Activated CD4-positive, CD25-positive, alpha-beta regulatory T cell treated with anti-CD3 and anti-CD28 coated beads, Interleukin-2, amount 50 U/mL, for 72 hours (primary cell): Measurements from ENCODE around the gene PRRG1.
"Not testable (repeated sequence)": the region's sequence is repeated elsewhere in the genome, so short reads cannot be mapped to it uniquely, and the experiment has no call there.

Experiments used
- DNase-seq: peaks from one replicate; pipeline ENCODE4 v3.0.0; 2021

Gene PRRG1

DNA sequence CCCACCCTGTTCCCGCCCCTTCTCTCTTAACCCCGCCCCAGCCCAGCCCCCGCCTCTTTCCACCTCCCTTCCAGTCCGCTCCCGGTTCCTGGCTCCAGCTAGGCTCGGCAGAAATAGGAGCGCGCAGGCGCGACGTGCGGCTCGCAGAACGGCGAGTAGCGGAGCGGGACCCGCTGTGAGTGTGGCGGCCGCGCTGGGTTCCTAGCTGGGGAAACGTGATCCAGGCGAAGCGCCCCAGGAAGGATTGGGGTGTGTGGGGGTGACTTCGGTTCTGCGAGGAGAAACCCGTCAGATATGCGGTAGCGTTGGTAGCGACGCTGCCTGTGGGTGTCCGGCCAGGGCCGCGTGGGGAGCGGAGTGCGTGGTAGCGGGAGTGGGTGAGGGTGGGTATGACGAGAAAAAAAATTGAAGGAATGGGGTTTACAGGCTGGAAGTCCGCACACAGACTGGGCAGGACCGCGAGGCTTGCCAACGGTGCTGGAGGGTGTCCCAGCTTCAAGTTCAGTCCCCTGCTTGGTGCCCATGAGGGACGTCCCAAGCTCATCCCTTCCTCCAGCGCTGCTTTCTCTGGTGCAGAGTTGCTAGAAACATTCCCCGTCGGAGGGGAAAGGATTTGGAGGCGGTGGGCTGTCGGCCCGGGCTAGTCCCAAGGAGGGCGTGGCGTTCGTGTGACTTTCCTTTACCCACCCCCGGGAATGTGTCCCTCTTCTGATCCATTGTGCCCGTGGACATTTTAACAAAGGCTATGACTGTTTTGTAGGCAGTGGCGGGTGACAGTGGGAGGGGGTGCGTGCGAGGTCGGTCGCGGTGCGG lies at the start of gene PRRG1:
PRRG1 (plus strand) TSS at position 144 of the 813 bp plus-strand sequence. CDS start 56,886 bp downstream, outside the sequence.
- no peak for DNase-seq

DNA sequence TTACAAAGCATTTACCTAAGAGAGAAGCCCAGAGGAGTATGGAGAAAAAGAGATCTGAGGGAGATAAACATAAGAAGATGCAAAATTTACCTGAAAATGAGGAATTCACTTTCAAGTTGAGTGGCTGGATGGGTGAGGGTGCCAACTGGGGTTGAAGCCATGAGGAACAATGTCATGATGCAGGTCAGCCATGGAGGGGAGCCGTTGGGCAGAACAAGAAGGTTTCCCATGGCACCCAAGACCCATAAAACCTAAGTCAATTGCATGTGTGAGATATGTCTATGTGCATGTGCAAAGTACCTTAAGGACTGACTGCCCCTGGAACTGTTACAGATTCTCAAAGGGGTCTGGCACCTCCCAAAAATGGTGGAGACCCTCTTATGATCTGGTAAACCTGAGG lies 46.6 kb upstream of the PRRG1 start:
- DNase-seq: no peak

DNA sequence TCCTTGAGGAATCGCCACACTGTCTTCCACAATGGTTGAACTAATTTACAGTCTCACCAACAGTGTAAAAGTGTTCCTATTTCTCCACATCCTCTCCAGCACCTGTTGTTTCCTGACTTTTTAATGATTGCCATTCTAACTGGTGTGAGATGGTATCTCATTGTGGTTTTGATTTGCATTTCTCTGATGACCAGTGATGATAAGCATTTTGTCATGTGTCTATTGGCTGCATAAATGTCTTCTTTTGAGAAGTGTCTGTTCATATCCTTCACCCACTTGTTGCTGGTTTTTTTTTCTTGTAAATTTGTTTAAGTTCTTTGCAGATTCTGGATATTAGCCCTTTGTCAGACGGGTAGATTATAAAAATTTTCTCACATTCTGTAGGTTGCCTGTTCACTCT lies 43.9 kb upstream of the PRRG1 start:
- not testable (repeated sequence) for DNase-seq

DNA sequence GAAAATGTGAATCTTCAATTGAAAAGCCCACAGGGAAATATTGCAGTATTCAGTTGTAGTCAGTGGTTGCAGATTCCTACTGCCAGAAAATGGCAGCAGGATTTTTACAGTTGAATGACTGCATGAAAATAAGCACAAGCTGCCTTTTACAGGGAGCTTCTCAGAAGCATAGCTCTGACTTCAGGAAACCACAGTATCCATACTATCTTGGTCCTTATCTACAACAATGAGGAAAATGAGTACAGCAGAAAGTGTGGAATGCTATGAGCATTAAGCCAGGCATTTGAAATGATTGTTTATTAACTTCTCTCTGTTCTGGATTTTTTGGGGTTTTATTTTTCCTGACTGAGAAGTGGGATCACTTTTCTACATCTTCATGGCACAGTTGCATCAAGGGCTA lies 34.6 kb upstream of the PRRG1 start:
- DNase-seq: no peak

DNA sequence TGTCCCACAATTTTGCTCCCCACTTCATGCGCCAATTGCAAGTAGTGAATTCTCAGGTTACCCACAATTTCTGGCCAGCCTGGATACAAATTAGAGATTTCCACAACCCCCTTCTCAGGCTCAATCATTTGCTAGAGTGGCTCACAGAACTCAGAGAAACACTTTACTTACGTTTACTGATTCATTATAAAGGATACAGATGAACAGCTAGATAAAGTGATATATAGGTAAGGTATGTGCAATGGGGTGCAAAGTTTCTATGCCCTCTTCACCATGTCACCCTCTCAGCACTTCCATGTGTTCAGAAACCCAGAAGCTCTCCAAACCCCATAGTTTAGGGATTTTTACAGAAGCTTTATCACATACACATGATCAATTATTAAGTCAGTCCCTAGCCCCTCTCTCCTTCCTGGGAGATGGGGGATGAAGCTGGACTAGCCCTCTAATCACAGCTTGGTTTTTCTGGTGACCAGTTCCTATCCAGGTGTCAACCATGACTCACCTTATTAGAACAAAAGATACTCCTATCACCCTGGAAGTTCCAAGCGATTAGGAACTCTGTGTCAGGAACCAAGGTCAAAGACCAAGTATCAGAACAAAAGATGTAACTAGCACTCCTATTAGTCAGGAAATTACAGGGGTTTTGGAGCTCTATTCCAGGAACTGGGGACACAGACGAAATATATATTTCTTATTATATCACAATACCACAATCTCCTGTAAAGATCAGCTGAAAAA lies 33.5 kb upstream of the PRRG1 start:
- no peak for DNase-seq

DNA sequence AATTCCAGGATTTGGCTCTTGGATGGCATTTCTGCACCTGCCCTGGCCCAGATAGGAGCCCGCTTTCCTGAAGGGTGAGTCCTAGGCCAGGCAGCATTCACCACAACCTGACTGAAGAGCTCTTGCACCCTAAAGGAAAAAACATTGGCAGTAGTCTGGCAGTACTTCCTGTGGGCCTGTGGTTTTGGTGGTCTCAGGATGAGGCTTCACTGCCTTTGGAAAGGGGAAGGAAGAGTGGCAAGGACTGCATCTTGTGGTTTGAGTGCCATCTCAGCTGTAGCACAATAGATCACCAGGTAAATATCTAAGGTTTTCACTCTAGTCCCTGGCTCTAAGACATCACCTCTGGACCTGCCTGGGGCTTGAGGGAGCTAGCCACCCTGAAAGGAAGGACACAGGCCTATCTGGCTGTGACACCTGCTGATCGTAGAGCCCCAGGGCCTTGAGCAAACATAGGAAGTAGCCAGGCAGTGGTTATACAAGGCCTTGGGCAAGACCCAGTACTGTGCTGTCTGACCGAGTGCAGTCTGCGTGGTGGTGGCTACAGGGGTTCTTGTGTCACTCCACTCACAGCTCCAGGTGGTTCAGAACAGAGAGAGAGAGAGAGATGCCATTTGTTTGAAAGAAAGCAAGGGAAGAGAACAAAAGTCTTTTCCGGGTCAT lies 28.5 kb upstream of the PRRG1 start:
- DNase-seq: no peak

DNA sequence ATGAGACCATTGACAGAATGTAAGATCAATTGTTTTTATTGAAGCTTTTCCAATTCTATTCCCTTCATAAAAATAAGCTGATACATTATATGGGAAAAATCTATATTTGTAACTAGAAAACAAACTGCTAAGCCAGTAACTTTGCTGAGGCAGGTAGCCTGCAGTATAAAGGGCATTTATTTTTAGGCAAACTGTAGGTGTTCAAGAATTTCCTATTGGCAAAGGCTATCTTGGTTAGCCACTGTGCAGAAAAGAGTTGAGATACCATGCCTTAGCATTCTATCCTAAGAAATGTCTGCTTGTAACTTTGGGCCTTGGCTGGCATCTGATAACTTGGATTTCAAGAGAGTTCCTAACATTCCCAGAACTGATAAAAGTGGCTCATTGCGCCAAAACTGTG lies 18.5 kb upstream of the PRRG1 start:
- no peak for DNase-seq

DNA sequence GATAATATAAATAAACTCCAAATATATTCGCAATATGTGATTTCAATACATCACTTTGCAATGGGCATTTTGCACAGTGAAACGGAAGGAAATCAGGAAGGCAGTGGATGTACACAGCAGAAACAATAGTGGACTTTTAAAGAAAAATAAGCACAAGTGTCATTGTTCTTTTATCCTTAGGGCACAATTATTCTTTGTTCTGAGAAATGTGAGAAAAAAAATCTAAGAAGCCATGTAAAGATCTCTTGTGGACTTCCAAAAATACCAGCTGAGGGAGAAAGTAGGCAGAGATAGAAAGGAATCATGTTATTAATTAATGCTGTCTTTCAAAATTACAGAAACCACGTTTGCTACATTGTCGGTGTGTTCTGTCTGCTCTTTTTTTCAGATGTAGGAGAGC lies 17.6 kb upstream of the PRRG1 start:
- DNase-seq: no peak

DNA sequence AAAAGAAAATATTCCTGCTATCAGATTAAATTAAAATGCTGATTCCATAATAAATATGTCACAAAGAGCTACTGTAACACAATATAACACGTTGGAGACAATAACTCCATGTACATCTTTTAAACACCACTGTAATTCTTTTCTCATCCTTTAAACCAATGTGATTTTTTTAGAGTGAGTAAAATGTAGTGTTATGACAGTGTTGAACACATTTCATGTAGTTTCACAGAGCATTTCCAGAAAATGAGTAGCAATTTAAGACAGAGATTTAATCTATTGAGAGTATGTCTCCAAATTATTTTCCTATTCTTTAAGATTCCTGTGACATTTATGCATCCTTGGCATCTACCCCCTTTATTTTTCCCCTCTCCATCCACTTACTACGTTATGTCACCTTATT lies 17.1 kb upstream of the PRRG1 start:
- DNase-seq: no peak

DNA sequence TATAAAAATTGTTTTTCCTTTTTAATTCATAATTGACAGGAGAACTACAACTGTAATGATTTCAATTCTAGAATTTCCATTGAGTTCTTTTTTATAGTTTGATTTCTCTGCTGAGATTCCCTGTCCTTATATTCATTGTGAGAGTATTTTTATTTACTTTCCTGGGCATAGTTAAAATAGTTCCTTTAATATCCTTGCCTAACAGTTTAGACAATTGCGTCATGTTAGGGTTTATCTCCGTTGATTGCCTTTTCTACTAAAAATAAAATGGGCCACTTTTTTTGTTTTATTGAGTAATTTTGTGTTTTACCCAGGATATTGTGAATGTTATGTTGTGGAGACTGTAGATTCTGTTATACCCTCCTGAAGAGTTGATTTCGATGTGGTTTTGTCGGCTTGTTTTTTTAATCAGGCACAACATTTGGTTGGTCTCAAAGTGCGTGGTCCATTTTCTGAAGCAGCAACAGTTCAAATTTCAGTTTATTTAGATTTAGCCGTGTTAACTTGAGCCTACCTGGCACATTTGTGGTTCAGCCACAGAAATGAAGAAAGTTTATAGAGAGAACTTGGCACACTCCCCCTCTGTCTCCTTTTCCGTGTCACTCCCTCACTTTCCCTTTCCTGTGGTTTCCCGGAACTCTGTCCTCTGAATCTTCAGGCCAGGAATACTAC lies 16.0 kb upstream of the PRRG1 start:
- no peak for DNase-seq

DNA sequence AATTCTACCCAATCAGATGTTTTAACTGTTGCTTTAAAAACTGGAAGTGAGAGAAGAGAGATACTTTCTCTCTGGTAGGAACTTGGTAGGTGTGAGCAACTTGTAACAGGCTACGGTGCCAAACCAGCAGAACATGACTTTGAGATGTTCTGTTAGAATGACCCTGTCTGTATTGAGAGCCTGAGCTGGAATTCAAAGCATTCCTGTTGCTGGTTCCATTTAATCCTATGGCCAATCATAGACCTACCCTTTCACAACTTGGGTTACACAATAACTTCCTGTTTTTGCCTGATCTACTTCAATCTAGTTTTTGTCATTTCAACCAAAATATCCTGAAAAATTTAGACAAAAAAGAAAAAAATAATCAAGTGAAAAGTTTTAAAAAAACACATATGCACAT lies 1.7 kb upstream of the PRRG1 start:
- DNase-seq: no peak

DNA sequence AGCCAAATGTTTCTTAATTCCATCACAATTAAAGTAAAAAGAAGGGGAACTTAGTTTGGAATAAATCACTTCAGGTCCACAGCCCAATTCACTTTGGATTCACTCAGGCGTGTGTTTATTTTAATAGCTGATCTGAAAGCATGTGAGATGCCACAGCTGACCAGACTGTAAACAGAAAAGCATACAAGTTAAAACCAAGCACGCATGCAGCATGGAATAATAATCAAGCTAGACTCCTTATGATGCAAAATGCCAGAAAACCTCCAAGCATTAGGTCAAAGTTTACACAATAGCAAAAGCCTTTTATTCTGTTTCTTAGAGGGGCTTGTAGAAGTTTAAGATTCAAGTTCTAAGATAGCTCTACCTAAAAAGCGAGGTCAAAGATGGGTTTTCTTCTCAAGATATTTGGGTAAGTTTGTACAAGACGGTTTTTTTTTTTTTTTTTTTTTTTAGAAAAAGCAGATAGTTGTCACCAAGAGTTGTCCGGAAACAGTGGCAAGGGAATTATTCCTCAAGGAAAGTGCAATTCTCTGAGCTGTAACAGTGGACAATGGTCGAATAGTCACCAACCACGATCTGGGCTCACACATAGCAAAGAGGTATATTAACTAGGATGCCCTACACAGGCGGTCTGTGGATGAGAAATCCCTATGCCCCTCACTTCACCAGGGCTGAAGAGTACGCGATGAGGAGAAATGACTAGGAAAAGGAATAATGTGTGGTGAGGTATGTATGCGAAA lies 763 bp upstream of the PRRG1 start:
- DNase-seq: no peak

DNA sequence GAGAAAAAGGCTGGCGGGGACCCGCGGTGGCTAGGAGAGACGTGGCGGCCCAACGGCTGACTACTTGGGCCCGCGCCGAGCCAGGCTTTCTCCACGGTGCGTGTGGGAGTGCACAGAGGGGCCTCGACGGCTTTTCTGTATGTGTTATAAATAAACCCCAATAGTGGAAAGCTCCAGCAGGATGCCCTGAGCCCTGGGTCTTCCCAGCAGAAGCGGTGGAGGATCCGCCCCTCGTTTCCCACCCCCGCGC lies 268 bp upstream of the PRRG1 start:
- no peak for DNase-seq

DNA sequence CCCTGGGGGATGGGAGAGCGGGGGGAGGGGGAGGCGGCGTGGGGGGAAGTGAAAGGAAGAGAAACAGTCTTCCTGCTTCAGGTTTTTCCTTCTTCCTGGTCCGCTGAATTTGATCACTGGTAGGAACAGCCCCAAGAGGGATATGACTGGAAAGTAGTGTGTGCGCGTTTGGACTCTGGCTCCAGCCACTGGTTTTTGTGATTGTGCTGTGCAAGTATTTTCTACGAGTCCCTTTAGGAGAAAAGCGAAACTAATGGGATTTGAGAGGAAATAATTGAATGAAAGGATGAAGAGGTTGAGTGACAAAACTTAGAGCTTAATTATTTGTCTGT lies 836 bp downstream of the PRRG1 start:
- DNase-seq: no peak

DNA sequence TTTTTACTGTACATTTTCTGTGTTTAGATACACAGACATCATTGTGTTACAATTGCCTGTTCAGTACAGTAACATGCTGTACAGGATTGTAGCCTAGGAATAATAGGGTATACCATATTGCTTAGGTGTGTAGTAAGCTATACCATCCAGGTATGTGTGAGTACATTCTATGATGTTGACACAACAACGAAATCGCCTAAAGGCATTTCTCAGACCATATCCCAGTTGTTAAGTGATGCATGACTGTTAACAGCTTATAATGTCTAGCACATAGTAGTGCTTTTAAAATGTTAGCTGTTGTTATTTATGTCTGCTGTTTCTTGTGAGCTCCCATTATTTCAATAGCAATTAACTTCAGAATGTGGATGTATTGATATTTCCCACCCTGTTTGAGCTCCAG lies 4.5 kb downstream of the PRRG1 start:
- DNase-seq: no peak

DNA sequence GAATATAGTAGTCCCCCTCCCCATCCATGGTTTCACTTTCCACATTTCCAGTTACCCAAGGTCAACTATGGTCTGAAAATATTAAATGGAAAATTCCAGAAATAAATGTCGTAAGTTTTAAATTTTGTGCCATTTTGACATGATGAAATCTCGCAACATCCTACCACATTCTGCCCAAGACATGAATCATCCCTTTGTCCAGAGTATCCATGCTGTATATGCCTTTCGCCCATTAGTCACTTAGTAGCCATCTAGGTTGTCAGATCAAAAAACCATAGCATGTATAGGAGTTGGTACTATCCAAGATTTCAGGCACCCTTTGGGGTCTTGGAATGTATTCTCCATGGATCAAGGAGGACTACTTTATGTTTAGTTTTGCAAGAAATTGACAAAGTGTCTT lies 8.3 kb downstream of the PRRG1 start:
- no peak for DNase-seq

DNA sequence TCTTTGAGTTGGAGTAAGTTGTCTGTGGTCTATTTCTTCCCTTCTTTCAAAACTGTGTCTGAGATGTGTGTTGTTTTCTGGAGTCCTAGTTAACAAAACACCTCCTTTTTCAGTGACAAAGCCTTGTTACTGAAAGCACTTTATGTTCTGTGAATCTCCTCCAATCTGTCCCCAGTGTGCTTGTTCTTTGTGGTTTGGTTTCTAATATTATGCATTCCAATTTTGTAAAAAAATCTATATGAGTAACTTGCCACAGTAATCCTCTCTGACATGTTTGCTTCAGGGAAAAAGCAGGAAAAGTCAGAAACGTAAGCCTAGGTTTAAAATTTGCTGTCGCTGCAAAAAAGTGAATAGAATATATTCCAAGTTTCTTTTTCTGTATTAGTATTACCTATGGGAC lies 12.4 kb downstream of the PRRG1 start:
- DNase-seq: no peak

DNA sequence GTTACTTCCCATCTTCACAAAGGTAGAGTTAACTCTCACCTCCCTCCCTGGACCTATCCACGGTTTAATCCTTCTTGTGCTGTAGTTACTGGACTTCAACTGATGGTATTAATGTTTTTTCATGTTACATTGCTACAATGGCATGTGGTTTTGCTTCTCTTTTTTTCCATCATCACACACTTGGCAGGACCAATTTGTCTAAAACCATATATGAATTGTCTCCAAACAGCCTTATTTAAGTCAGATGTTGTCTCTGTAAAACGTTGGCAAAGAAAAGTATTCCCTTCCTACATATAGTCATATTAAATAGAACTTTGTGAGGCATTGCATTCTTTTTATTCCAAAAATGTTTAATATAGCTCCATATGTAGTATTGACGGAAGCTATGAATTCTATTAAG lies 15.5 kb downstream of the PRRG1 start:
- no peak for DNase-seq

DNA sequence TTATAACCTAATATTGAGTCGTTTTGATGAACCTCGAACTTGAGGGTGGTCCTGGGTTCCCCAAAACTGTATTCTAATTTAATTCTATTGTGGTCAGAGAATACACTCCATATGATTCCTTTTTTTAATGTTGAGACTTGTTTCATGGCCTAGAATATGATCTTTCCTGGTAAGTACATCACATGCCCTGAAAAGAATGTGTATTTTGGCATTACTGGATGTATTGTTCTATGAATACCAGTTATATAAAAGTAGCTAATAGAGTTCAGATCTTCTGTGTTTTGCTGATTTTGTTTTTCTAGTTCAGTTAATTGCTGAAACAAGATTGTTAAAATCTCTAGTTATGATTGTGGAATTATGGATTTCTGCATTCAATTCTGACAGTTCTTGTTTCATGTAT lies 18.8 kb downstream of the PRRG1 start:
- no peak for DNase-seq

DNA sequence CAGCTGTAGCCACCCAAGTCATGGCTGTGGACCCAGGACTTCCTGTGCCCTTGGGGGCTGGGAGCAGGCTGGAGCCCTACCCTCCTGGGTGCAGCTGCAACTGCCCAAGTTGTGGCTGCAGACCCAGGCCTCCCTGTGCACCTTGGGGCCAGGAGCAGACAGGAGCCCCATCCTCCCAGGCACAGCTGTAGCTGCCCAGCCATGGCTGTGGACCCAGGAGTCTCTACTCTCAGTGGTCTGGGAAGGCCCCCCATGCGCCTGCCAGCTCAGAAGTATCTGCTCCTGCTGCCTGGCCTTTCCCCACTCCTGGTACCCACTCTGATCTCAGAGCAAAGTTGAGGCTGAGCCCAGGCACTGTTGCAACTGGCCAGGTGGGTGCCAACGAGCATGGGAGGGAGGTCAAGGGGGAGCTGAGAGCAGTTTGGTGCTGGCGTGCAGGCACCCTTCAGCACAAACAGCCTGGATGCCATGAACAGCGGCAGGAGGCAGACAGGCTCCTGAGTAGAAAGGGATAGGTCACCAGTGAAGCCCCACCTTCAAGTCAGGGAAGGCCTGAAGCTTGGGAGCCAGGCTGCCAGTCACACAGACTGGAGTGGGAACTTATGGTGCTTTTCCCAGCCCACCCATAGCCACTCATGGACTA lies 21.5 kb downstream of the PRRG1 start:
- no peak for DNase-seq

DNA sequence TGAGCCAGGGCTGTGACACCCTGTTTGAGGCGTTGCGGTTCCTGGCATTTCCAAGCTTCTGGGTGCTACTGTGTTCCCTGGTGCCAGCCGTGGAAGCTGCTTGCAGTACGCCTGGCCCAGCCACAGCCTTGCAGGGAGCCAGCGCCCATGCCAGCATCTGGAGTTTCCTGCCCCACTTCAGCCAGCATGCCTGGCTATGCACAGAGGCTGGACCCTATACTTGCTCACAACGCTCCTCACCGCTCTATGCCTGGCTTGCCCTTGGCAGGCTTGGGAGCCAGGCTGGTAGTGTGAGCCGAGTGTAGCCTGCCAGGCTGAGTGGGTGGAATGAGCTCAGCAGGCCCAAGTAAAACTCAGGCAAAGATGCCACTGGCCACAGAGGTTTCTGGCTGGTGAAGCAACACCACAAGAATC lies 22.4 kb downstream of the PRRG1 start:
- no peak for DNase-seq

DNA sequence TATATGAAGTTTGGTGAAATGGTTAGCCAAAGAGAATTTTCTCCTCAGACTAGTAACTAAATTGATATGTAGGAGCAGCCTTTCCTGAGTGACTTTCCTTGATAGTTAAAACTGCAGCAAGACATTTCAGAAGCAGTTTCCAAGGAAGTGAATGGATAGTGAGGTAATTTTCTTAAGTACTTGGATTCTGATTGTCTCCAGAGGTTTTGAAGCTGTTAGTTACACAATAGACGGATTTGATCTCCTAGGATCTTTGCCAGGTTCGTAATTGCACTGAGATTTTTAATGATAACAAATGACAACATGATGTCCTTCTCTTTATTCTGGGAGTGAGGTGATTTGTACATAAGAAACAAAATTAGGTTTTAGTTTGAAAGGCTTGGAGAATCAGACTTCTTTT lies 29.2 kb downstream of the PRRG1 start:
- DNase-seq: no peak

DNA sequence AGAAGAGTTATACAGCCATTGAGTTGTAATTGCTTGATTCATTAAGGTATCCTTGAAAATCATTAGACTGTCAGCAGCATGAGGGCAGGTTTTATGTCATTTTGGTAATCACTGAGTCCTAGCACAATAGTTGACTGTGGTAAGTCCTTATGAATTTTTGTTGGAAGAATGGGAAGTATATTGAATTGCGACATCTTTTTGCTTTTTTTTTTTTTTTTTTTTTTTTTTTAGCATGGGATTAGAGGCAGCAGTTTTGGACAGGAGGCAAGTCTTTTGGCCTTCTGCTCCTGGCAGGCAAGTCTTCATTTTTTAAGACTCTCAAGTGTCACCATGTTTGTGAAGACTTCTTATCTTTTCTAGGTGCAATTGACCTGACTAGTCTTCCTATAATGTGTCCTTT lies 29.7 kb downstream of the PRRG1 start:
- DNase-seq: no peak
